ENCODE results near the gene PHF8.

Gene PHF8

DNA sequence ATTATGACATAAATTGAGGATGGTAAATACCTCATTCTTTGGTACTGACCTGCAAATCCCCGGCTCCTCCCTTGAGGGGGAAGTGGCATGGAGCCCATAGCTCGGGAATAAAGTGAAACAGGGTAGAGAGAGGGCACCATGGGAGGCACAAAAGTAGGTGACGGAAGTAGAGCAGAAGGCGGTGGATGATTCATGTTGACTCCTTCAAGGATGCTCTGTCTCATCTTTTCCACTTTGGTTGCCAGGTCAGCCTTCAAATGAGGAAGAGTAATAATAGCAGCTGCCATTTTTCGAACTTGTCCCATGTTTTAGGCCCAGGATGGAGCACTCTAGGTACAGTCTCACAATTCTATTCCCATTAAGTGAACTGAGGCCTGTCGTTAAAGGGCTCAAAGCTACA, 41.4 kb upstream of the PHF8 start:
- Histone ChIP-seq H2AK5ac (ENCODE audit: low read length) (no peak overlapping the region), H3K79me2 (ENCODE audit: control insufficient read depth, insufficient read depth, low read length) (no peaks in the 10 kb centered on the region), H3K4me2 (ENCODE audit: low read length) (no peak overlapping the region), H3K9ac (ENCODE audit: low read length) (no peak overlapping the region), H4K5ac (ENCODE audit: low read length) (no peak overlapping the region), H3K56ac (ENCODE audit: low read length) (no peak overlapping the region), H3K4me3 (ENCODE audit: low read length) (no peak overlapping the region), H2BK15ac (replicated peaks; ENCODE audit: low read depth) (no peak overlapping the region), H3K27ac (ENCODE audit: low read depth, low read length) (no peak overlapping the region), H3K36me3 (ENCODE audit: control insufficient read depth, insufficient read depth, low read length) (no peaks in the 10 kb centered on the region), H3K4me1 (ENCODE audit: control insufficient read depth, low read depth, low read length) (no peaks in the 10 kb centered on the region), H3K4ac (ENCODE audit: low read depth, low read length) (no peak overlapping the region), H3K79me1 (ENCODE audit: low read length) (no peaks in the 10 kb centered on the region), H3K27me3 (ENCODE audit: insufficient read depth, low read length, poor library complexity) (no peaks in the 10 kb centered on the region), H3K18ac (ENCODE audit: low read length) (no peak overlapping the region), H2BK120ac (ENCODE audit: low read depth, low read length) (no peak overlapping the region), H2BK5ac (ENCODE audit: low read length) (no peak overlapping the region), H3K23ac (ENCODE audit: low read length) (no peak overlapping the region), H4K8ac (ENCODE audit: low read depth, low read length) (no peak overlapping the region)
- DNase-seq = no peak
- no CpG with 5 or more reads among the region's 6 CpGs for WGBS (ENCODE audit: extremely low coverage, insufficient coverage, low lambda C conversion rate)

DNA sequence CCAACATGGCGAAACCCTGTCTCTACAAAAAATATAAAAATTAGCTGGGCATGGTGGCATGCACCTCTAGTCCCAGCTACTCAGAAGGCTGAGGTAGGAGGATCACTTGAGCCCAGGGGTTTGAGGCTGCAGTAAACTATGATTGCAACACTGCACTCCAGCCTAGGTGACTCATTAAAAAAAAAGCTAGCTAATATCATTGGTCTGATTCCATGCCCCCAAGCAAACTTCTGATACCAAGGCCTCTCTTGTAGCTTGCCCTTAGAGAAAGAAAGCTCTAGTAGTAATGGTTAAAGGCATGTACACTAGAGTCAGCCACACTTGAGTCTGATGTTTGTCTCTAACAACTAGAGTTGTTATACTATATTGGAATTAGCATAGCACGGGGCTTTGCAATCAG, 32.6 kb upstream of the PHF8 start:
- Histone ChIP-seq H3K27me3 (ENCODE audit: insufficient read depth, low read length, poor library complexity) (no peaks in the 10 kb centered on the region), H3K23ac (ENCODE audit: low read length) (no peak overlapping the region), H2BK15ac (replicated peaks; ENCODE audit: low read depth) (no peak overlapping the region), H3K56ac (ENCODE audit: low read length) (no peak overlapping the region), H4K8ac (ENCODE audit: low read depth, low read length) (no peak overlapping the region), H3K4me1 (ENCODE audit: control insufficient read depth, low read depth, low read length) (no peaks in the 10 kb centered on the region), H3K4me3 (ENCODE audit: low read length) (no peak overlapping the region), H3K4me2 (ENCODE audit: low read length) (no peak overlapping the region), H2AK5ac (ENCODE audit: low read length) (no peak overlapping the region), H4K5ac (ENCODE audit: low read length) (no peak overlapping the region), H3K79me1 (ENCODE audit: low read length) (no peaks in the 10 kb centered on the region), H2BK5ac (ENCODE audit: low read length) (no peak overlapping the region), H3K9ac (ENCODE audit: low read length) (no peak overlapping the region), H3K27ac (ENCODE audit: low read depth, low read length) (no peak overlapping the region), H3K4ac (ENCODE audit: low read depth, low read length) (no peak overlapping the region), H3K18ac (ENCODE audit: low read length) (no peak overlapping the region), H3K36me3 (ENCODE audit: control insufficient read depth, insufficient read depth, low read length) (no peaks in the 10 kb centered on the region), H3K79me2 (ENCODE audit: control insufficient read depth, insufficient read depth, low read length) (no peaks in the 10 kb centered on the region), H2BK120ac (ENCODE audit: low read depth, low read length) (no peak overlapping the region)
- DNase-seq = peak; percentile 2
- no CpG with 5 or more reads among the region's 2 CpGs for WGBS (ENCODE audit: extremely low coverage, insufficient coverage, low lambda C conversion rate)

DNA sequence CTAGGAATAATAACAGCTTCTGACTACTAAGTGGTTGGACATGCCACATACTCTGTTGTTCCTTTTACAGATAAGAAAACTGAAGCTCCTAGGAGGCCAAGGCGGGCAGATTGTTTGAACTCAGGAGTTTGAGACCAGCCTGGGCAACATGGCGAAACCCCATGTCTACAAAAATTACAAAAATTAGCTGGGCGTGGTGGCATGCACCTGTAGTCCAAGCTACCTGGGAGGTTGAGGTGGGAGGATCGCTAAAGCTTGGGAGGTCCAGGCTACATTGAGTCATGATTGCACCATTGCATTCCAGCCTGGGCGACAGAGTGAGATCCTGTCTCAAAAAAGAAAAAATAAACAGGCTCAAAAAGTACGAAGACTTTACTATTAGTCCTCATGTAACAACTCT, 30.6 kb upstream of the PHF8 start:
- no peak overlapping the region for H3K27ac ChIP-seq (ENCODE audit: low read depth, low read length)
- H3K79me2 ChIP-seq (ENCODE audit: control insufficient read depth, insufficient read depth, low read length) = no peaks in the 10 kb centered on the region
- no peak overlapping the region for H3K4me2 ChIP-seq (ENCODE audit: low read length)
- no peaks in the 10 kb centered on the region for H3K4me1 ChIP-seq (ENCODE audit: control insufficient read depth, low read depth, low read length)
- H2BK15ac ChIP-seq (replicated peaks; ENCODE audit: low read depth) = no peak overlapping the region
- no peak for DNase-seq
- H2BK120ac ChIP-seq (ENCODE audit: low read depth, low read length) = no peak overlapping the region
- no peak overlapping the region for H4K5ac ChIP-seq (ENCODE audit: low read length)
- H3K23ac ChIP-seq (ENCODE audit: low read length) = no peak overlapping the region
- H3K36me3 ChIP-seq (ENCODE audit: control insufficient read depth, insufficient read depth, low read length) = no peaks in the 10 kb centered on the region
- no peak overlapping the region for H2BK5ac ChIP-seq (ENCODE audit: low read length)
- no peaks in the 10 kb centered on the region for H3K27me3 ChIP-seq (ENCODE audit: insufficient read depth, low read length, poor library complexity)
- no peaks in the 10 kb centered on the region for H3K79me1 ChIP-seq (ENCODE audit: low read length)
- no peak overlapping the region for H3K9ac ChIP-seq (ENCODE audit: low read length)
- no peak overlapping the region for H2AK5ac ChIP-seq (ENCODE audit: low read length)
- H3K18ac ChIP-seq (ENCODE audit: low read length) = no peak overlapping the region
- H4K8ac ChIP-seq (ENCODE audit: low read depth, low read length) = no peak overlapping the region
- no peak overlapping the region for H3K4ac ChIP-seq (ENCODE audit: low read depth, low read length)
- no peak overlapping the region for H3K56ac ChIP-seq (ENCODE audit: low read length)
- WGBS (ENCODE audit: extremely low coverage, insufficient coverage, low lambda C conversion rate) = no CpG with 5 or more reads among the region's 6 CpGs
- H3K4me3 ChIP-seq (ENCODE audit: low read length) = no peak overlapping the region

DNA sequence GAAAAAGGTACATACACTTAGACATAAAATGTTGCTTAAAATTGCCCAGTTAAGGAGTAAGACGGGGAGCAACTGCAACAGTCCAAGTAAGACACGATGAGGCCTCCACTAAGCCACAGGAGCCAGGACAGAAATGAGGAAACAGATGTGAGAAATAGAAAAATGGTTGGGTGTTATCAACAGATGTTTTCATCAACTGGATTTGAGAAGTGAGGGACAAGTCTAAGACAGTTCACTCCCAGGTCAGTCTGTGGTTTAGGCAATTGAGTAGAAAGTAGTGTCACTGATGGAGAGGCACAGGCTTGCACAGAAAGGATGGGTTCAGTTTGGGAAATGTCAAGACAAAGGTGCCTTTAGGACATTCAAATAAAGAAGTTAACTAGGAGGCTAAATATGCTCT, 23.5 kb upstream of the PHF8 start:
- DNase-seq = no peak
- no peak overlapping the region for H3K4me3 ChIP-seq (ENCODE audit: low read length)
- H3K4ac ChIP-seq (ENCODE audit: low read depth, low read length) = no peak overlapping the region
- no peak overlapping the region for H3K4me2 ChIP-seq (ENCODE audit: low read length)
- H3K27ac ChIP-seq (ENCODE audit: low read depth, low read length) = no peak overlapping the region
- no peak overlapping the region for H4K8ac ChIP-seq (ENCODE audit: low read depth, low read length)
- no peak overlapping the region for H2BK5ac ChIP-seq (ENCODE audit: low read length)
- no peak overlapping the region for H4K5ac ChIP-seq (ENCODE audit: low read length)
- H3K4me1 ChIP-seq (ENCODE audit: control insufficient read depth, low read depth, low read length) = no peaks in the 10 kb centered on the region
- no CpG with 5 or more reads among the region's 2 CpGs for WGBS (ENCODE audit: extremely low coverage, insufficient coverage, low lambda C conversion rate)
- no peak overlapping the region for H3K23ac ChIP-seq (ENCODE audit: low read length)
- H3K79me2 ChIP-seq (ENCODE audit: control insufficient read depth, insufficient read depth, low read length) = no peaks in the 10 kb centered on the region
- no peaks in the 10 kb centered on the region for H3K79me1 ChIP-seq (ENCODE audit: low read length)
- H3K9ac ChIP-seq (ENCODE audit: low read length) = no peak overlapping the region
- H2BK120ac ChIP-seq (ENCODE audit: low read depth, low read length) = no peak overlapping the region
- no peak overlapping the region for H3K56ac ChIP-seq (ENCODE audit: low read length)
- no peak overlapping the region for H2AK5ac ChIP-seq (ENCODE audit: low read length)
- H3K36me3 ChIP-seq (ENCODE audit: control insufficient read depth, insufficient read depth, low read length) = no peaks in the 10 kb centered on the region
- H3K18ac ChIP-seq (ENCODE audit: low read length) = no peak overlapping the region
- H2BK15ac ChIP-seq (replicated peaks; ENCODE audit: low read depth) = no peak overlapping the region
- no peaks in the 10 kb centered on the region for H3K27me3 ChIP-seq (ENCODE audit: insufficient read depth, low read length, poor library complexity)

DNA sequence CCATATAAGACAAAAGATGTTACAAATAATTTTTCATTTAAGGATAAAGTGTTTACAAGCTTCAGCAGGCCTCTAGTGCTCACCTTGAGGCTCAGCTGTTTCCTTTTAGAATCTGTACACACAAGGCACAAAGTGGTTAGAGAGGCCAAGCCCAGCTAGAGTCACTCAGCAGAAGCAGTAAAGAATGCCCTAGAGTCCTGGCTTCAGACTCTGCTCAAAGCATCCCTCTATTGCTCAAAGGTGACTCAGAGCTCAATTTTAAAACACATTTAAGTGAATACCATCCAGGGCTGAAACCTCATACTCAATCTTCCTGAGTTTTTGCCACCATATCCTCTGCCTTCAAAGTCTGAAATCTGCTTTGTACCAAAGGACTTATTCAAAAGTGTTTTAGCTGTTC, 22.6 kb upstream of the PHF8 start:
- Histone ChIP-seq H2BK120ac (ENCODE audit: low read depth, low read length) (no peak overlapping the region), H3K23ac (ENCODE audit: low read length) (no peak overlapping the region), H3K9ac (ENCODE audit: low read length) (no peak overlapping the region), H3K36me3 (ENCODE audit: control insufficient read depth, insufficient read depth, low read length) (no peaks in the 10 kb centered on the region), H4K5ac (ENCODE audit: low read length) (no peak overlapping the region), H3K4me2 (ENCODE audit: low read length) (no peak overlapping the region), H3K79me1 (ENCODE audit: low read length) (no peaks in the 10 kb centered on the region), H3K27ac (ENCODE audit: low read depth, low read length) (no peak overlapping the region), H3K4me3 (ENCODE audit: low read length) (no peak overlapping the region), H2AK5ac (ENCODE audit: low read length) (no peak overlapping the region), H3K4ac (ENCODE audit: low read depth, low read length) (no peak overlapping the region), H2BK5ac (ENCODE audit: low read length) (no peak overlapping the region), H3K18ac (ENCODE audit: low read length) (no peak overlapping the region), H3K4me1 (ENCODE audit: control insufficient read depth, low read depth, low read length) (no peaks in the 10 kb centered on the region), H3K56ac (ENCODE audit: low read length) (no peak overlapping the region), H2BK15ac (replicated peaks; ENCODE audit: low read depth) (no peak overlapping the region), H4K8ac (ENCODE audit: low read depth, low read length) (no peak overlapping the region), H3K79me2 (ENCODE audit: control insufficient read depth, insufficient read depth, low read length) (no peaks in the 10 kb centered on the region), H3K27me3 (ENCODE audit: insufficient read depth, low read length, poor library complexity) (no peaks in the 10 kb centered on the region)
- DNase-seq = no peak

DNA sequence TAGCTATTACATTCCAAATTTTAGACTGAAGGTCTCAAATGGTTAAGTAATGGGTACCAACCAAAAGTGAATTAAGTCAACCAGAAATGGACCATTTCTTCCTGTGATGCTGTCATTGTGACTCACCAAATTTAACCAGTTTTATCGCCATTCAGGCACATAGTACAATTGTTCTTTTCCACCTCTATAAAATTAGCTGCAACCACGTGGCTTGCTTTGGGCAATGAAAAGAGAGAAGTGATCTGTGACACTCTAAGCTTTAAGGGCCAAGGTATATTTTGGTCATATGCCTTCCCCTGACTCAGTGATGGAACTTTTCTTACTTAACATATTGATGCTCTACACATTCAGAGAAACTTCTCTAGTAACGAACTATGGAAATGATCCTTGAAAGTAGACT, 20.3 kb upstream of the PHF8 start:
- H3K79me2 ChIP-seq (ENCODE audit: control insufficient read depth, insufficient read depth, low read length) = no peaks in the 10 kb centered on the region
- H3K36me3 ChIP-seq (ENCODE audit: control insufficient read depth, insufficient read depth, low read length) = no peaks in the 10 kb centered on the region
- H4K5ac ChIP-seq (ENCODE audit: low read length) = no peak overlapping the region
- no peaks in the 10 kb centered on the region for H3K27me3 ChIP-seq (ENCODE audit: insufficient read depth, low read length, poor library complexity)
- H3K18ac ChIP-seq (ENCODE audit: low read length) = no peak overlapping the region
- no peak overlapping the region for H3K4ac ChIP-seq (ENCODE audit: low read depth, low read length)
- H2BK120ac ChIP-seq (ENCODE audit: low read depth, low read length) = no peak overlapping the region
- H3K23ac ChIP-seq (ENCODE audit: low read length) = no peak overlapping the region
- no peak overlapping the region for H3K4me3 ChIP-seq (ENCODE audit: low read length)
- no peak for DNase-seq
- H2BK5ac ChIP-seq (ENCODE audit: low read length) = no peak overlapping the region
- no peaks in the 10 kb centered on the region for H3K4me1 ChIP-seq (ENCODE audit: control insufficient read depth, low read depth, low read length)
- H3K27ac ChIP-seq (ENCODE audit: low read depth, low read length) = no peak overlapping the region
- H3K9ac ChIP-seq (ENCODE audit: low read length) = no peak overlapping the region
- H3K79me1 ChIP-seq (ENCODE audit: low read length) = no peaks in the 10 kb centered on the region
- no peak overlapping the region for H4K8ac ChIP-seq (ENCODE audit: low read depth, low read length)
- no CpG with 5 or more reads among the region's 3 CpGs for WGBS (ENCODE audit: extremely low coverage, insufficient coverage, low lambda C conversion rate)
- no peak overlapping the region for H3K4me2 ChIP-seq (ENCODE audit: low read length)
- H2AK5ac ChIP-seq (ENCODE audit: low read length) = no peak overlapping the region
- no peak overlapping the region for H2BK15ac ChIP-seq (replicated peaks; ENCODE audit: low read depth)
- no peak overlapping the region for H3K56ac ChIP-seq (ENCODE audit: low read length)
